ENCODE results near the gene NFKBIZ.

Gene NFKBIZ

DNA sequence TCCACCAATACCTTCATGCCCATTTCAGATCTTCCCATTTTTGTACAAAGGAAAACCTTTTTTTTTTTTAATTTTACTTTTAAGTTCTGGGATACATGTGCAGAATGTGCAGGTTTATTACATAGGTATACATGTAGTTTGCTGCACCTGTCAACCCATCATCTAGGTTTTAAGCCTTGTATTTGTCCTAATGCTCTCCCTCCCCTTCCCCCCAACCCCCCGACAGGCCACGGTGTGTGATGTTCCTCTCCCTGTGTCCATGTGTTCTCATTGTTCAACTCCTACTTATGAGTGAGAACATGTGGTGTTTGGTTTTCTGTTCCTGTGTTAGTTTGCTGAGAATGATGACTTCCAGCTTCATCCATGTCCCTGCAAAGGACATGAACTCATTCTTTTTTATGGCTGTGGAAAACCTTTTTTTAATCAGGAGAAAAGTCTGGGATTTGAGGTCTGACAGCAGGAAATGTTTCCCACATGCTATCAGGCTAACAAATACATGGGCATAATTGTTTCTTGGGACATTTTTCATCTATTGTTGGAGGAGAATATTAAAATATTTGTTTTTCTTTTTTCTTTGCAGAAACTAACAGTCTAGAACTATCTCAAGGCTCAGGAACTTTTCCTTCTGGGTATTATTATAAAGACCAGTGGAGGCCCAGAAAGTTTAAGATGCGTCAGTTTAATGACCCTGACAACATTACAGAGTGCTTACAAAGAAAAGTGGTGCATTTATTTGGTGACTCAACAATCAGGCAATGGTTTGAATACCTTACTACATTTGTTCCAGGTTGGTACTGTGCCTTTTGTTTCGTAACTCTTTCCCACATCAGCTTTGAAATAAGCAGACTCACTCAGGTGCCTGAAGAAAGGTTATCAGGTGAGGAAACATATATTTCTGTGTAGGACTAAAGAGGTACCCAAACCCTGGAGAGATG lies 32.8 kb upstream of the NFKBIZ start:
- H3K4me1 Mint-ChIP-seq (ENCODE audit: low read depth): peaks cover 67% of the 10 kb centered on the region
- no peak overlapping the region for H3K27ac Mint-ChIP-seq
- H3K9me3 Mint-ChIP-seq: no peaks in the 10 kb centered on the region
- no peak overlapping the region for H3K4me3 Mint-ChIP-seq
- peaks cover 50% of the 10 kb centered on the region for H3K36me3 Mint-ChIP-seq (ENCODE audit: low read depth)
- no peak for DNase-seq
- no peaks in the 10 kb centered on the region for H3K27me3 Mint-ChIP-seq

DNA sequence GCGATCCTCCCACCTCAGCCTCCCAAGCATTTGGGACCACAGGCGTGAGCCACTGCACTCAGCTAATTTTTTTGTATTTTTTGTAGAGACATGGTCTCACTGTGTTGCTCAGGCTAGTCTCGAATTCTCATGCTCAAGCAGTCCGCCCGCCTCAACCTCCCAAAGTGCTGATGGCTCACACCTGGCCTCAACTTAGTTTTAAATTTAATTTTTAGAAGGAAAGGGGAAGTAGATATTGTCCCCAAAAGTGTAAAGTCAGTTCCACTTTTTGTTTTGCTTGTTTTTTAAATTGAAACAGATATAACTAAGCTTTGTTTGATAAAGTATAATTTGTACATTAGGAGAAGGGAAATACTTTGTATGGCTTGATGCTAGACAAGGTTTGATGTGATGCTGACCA lies 31.3 kb upstream of the NFKBIZ start:
- Mint-ChIP-seq H3K36me3 (ENCODE audit: low read depth) (peaks cover 57% of the 10 kb centered on the region), H3K4me1 (ENCODE audit: low read depth) (peaks cover 62% of the 10 kb centered on the region), H3K27ac (no peak overlapping the region), H3K9me3 (no peaks in the 10 kb centered on the region), H3K27me3 (no peaks in the 10 kb centered on the region), H3K4me3 (no peak overlapping the region)
- no peak for DNase-seq

DNA sequence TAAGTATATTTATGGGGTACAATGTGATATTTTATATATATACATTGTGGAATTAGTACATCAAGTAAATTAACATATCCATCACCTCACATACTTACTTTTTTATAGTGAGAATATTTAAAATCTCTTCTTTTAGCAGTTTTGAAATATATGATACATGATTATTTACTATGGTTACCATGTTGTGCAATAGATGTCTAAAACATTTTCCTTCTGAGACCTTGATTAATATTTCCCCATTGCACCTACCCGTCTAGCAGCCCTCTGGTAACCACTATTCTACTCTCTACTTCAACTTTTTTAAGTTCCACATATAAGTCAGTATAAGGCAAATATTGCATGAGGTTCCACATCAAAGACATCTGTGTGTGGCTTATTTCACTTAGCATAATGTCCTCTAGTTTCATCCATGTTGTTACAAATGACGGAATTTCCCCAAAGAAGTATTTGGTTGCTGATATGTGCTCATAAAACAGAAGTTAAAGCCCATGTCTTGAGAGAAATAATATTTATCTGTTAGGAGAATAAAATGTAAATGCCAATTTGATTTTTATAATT lies 29.6 kb upstream of the NFKBIZ start:
- Mint-ChIP-seq H3K27me3 (no peaks in the 10 kb centered on the region), H3K9me3 (no peaks in the 10 kb centered on the region), H3K27ac (no peak overlapping the region), H3K36me3 (ENCODE audit: low read depth) (peaks cover 60% of the 10 kb centered on the region), H3K4me1 (ENCODE audit: low read depth) (peaks cover 54% of the 10 kb centered on the region), H3K4me3 (no peak overlapping the region)
- no peak for DNase-seq

DNA sequence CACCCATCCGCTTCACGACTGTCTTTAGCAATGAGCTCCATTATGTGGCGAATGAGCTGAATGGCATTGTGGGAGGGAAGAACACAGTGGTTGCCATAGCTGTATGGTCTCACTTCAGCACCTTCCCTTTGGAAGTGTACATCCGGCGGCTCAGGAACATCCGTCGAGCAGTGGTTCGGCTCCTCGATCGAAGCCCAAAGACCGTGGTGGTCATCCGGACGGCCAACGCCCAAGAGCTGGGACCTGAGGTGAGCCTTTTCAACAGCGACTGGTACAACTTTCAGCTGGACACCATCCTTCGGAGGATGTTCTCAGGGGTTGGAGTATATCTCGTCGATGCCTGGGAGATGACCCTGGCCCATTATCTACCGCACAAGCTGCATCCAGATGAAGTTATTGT lies 27.8 kb upstream of the NFKBIZ start:
- Mint-ChIP-seq H3K36me3 (ENCODE audit: low read depth) (peaks cover 59% of the 10 kb centered on the region), H3K27ac (no peak overlapping the region), H3K4me3 (no peak overlapping the region), H3K9me3 (no peaks in the 10 kb centered on the region), H3K27me3 (no peaks in the 10 kb centered on the region), H3K4me1 (ENCODE audit: low read depth) (peaks cover 58% of the 10 kb centered on the region)
- DNase-seq: no peak

DNA sequence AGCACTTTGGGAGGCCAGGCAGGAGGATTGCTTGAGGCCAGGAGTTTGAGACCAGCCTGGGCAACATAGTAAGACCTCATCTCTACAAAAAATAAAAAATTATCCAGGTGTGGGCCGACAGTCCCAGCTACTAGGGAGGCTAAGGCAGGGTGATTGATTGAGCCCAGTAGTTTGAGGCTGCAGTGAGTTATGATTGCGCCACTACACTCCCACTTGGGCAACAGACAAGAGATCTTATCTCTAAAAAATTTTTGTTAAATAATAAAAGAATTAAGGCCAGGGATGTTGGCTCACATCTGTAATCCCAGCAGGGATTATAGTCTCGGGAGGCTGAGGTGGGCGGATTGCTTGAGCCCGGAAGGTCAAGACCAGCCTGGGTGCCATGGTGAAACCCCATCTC lies 25.8 kb upstream of the NFKBIZ start:
- Mint-ChIP-seq H3K27ac (no peak overlapping the region), H3K9me3 (no peaks in the 10 kb centered on the region), H3K27me3 (no peaks in the 10 kb centered on the region), H3K4me1 (ENCODE audit: low read depth) (peaks cover 56% of the 10 kb centered on the region), H3K4me3 (no peak overlapping the region), H3K36me3 (ENCODE audit: low read depth) (peaks cover 44% of the 10 kb centered on the region)
- DNase-seq: no peak

DNA sequence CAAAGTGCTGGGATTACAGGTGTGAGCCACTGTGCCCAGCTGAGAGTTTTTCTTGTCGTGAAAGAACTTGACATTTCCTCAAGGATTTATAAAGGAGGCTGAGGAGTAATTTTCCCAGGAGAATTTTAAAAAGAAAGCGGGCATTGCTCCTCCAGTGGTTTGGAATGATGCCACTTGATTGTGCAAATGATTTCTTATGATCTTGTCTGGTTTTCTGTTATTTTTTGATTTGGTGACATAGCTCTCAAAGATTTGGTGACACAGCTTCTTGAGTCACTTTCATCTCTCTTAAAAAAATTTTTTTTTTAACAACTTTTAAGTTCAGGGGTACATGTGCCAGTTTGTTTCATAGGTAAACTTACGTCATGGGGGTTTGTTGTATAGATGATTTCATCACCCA lies 24.6 kb upstream of the NFKBIZ start:
- H3K27ac Mint-ChIP-seq: peak overlapping the region; percentile 0
- H3K36me3 Mint-ChIP-seq (ENCODE audit: low read depth): peaks cover 47% of the 10 kb centered on the region
- H3K9me3 Mint-ChIP-seq: no peaks in the 10 kb centered on the region
- peaks cover 62% of the 10 kb centered on the region for H3K4me1 Mint-ChIP-seq (ENCODE audit: low read depth)
- DNase-seq: no peak
- no peaks in the 10 kb centered on the region for H3K27me3 Mint-ChIP-seq
- H3K4me3 Mint-ChIP-seq: no peak overlapping the region

DNA sequence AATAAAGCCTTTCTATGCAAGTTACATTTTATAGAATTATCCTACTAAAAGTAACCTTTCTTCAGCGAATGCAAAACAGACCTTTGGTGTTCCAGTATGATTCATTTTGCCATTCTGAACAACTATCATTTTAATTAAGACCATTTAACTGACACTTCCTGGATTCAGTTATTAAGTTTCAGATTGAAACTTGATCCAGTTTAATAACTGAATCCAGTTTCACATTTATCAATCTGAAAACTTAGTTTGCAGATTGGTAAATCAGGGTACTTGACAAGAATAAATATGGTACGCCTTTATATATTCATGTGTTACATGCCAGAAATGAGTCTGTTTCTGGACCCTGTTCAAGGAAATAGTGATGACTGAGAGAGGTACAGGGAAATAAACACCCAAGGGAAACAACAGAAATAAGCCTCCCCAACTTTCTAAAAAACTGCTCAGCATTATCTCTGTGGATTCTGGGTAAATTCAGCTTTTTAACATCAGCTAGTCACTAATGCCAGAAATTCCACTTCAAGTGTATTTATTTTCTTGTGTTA lies 23.3 kb upstream of the NFKBIZ start:
- H3K4me3 Mint-ChIP-seq: peak overlapping the region; percentile 58
- H3K27me3 Mint-ChIP-seq: no peaks in the 10 kb centered on the region
- H3K4me1 Mint-ChIP-seq (ENCODE audit: low read depth): peaks cover 63% of the 10 kb centered on the region
- H3K36me3 Mint-ChIP-seq (ENCODE audit: low read depth): peaks cover 39% of the 10 kb centered on the region
- peak overlapping the region; percentile 96 for H3K27ac Mint-ChIP-seq
- H3K9me3 Mint-ChIP-seq: no peaks in the 10 kb centered on the region
- DNase-seq: no peak

DNA sequence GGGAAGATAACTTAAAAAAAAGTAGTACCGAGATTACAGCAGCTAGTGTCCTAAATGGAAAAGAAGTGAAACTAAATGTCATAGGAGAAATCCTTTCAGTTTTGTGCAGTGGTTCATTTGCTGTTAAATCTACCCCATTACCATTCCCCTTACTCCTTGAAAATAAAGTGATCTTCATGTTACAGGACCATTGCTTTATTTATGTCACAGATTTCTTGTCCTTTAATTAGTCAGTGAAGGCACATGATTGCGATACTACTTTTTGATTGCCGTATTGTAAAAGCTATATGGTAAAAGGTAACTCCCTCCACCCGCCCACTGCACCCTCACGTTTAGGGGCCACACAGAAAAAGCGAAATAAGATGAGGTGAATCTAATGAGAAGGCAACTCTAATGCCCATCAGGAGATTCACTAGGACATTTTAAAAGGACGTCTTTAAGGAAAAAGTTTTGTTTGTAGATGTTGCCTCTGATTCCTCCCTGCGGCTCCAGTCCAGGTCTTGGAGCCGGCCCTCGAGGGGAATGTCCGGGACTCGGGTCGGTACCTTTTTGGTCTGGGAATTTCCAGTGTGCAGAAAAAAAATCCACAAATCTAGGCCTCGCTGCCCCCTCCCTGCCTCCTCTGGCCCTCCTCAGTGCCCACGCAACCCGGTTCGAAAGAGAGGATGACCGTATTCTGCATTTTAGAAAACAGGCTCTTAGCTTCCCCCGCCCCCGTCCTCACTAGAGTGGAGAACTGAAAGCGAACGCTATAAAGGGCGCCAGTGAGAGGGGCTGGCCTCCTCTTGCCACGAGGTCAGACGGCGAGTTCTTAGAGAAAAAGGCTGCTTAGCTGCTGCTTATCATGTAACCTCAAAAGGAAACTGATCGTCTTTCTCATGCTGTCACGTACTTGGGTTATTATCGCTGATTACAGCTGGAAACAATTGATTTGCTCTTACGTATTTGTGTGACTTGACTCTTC lies 21.8 kb upstream of the NFKBIZ start:
- peaks cover 73% of the 10 kb centered on the region for H3K4me1 Mint-ChIP-seq (ENCODE audit: low read depth)
- DNase-seq: peak; percentile 85
- H3K27ac Mint-ChIP-seq: peak overlapping the region; percentile 95
- H3K4me3 Mint-ChIP-seq: peak overlapping the region; percentile 82
- H3K36me3 Mint-ChIP-seq (ENCODE audit: low read depth): peaks cover 34% of the 10 kb centered on the region
- no peaks in the 10 kb centered on the region for H3K27me3 Mint-ChIP-seq
- H3K9me3 Mint-ChIP-seq: no peaks in the 10 kb centered on the region

DNA sequence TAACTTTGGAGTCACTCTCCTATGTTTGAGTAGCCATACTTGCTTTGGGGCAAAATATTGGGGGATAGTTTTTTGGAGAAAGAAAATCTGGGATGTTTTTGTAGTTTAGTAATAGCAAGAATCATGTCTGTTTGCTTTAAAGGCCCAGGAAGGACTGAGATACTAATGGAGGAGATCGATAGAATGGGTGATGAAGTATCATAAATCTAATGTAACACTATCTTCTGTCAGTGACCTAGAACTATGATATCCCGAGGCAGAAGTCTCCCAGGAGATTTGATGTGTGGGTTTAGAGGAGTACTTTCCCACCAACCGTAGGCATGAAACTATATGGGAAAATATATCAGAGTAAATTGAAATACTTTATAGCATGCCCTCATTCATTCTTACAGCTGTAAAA lies 21.0 kb upstream of the NFKBIZ start:
- no peaks in the 10 kb centered on the region for H3K9me3 Mint-ChIP-seq
- H3K27ac Mint-ChIP-seq: peak overlapping the region; percentile 95
- peaks cover 41% of the 10 kb centered on the region for H3K36me3 Mint-ChIP-seq (ENCODE audit: low read depth)
- H3K27me3 Mint-ChIP-seq: no peaks in the 10 kb centered on the region
- peak overlapping the region; percentile 82 for H3K4me3 Mint-ChIP-seq
- no peak for DNase-seq
- H3K4me1 Mint-ChIP-seq (ENCODE audit: low read depth): peaks cover 79% of the 10 kb centered on the region

DNA sequence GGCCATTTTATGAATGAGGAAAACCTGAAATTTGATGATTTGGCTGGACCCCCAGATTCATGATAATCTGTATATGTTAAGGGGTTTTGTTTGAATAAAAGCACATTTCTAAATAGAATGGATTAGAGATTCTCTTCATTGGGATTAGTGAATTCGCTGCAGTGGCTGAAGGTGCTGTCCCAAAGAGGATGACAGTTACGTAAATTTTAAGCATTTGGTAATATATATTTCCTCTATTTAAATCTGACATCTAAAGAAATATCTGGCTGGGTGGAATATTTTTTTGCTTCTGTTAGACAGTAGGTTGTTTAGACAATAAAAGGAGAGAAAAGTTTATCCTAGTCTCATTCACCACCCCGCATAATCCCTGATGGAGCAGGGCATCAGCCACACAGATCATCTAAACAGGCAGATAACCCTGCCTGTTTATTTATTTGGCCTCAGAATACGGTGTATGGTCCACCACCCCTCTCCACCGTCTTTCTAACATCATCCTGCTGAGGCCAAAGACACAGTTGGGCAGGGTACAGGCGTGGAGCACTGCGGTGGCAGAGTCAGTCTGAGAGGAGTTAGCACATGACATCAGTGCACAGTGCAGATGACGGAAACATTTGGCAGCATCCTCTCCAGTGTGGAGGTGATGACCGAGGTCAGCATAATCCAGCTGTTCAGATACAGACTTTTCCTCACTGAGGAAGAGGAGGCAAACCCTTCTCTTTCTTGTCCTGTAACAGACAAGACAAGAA lies 20.4 kb upstream of the NFKBIZ start:
- peak overlapping the region; percentile 82 for H3K4me3 Mint-ChIP-seq
- no peaks in the 10 kb centered on the region for H3K9me3 Mint-ChIP-seq
- H3K36me3 Mint-ChIP-seq (ENCODE audit: low read depth): peaks cover 43% of the 10 kb centered on the region
- DNase-seq: peak; percentile 60
- H3K4me1 Mint-ChIP-seq (ENCODE audit: low read depth): peaks cover 84% of the 10 kb centered on the region
- H3K27ac Mint-ChIP-seq: peak overlapping the region; percentile 95
- no peaks in the 10 kb centered on the region for H3K27me3 Mint-ChIP-seq

DNA sequence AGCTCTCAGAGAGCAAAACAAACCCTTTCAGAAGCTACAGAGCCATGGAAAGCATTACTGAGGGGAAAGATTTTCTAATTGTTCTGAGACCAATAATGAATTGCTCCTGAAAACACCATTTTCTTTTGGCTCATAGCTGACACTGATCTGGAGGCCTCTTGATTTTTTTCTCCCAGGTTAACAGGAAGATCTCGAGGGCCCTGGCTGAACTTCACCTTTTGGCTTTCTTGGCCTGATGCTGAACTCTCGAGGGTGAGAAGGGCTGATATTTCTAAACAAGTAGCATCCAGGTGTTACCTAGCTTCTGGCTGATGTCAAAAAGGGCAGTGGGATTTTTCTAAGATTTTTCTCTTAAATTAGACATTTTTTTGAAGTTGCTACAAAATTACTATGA lies 19.9 kb upstream of the NFKBIZ start:
- Mint-ChIP-seq H3K4me3 (peak overlapping the region; percentile 82), H3K4me1 (ENCODE audit: low read depth) (peaks cover 85% of the 10 kb centered on the region), H3K36me3 (ENCODE audit: low read depth) (peaks cover 45% of the 10 kb centered on the region), H3K9me3 (no peaks in the 10 kb centered on the region), H3K27ac (peak overlapping the region; percentile 95), H3K27me3 (no peaks in the 10 kb centered on the region)
- no peak for DNase-seq

DNA sequence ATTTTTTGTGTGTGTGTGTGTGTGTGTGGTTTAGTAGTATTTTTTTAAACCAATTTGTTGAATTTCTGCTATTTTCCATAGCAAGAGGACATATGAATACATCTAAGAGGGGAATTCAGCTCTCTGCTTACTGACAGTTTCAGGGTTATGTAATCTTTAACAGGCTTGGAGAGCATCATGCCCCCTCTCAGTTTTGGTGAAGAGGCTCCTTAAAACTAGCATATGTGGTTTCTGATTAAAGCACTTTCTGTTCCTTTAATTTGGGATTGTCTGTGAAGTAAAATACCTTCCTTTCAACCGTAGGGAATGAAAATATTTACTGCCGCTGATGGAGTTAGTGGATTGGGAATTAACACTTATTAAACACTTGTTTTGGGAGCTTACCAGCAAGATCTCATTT lies 19.4 kb upstream of the NFKBIZ start:
- Mint-ChIP-seq H3K4me3 (peak overlapping the region; percentile 82), H3K27ac (peak overlapping the region; percentile 95), H3K9me3 (no peaks in the 10 kb centered on the region), H3K27me3 (no peaks in the 10 kb centered on the region), H3K4me1 (ENCODE audit: low read depth) (peaks cover 84% of the 10 kb centered on the region), H3K36me3 (ENCODE audit: low read depth) (peaks cover 47% of the 10 kb centered on the region)
- DNase-seq: no peak

DNA sequence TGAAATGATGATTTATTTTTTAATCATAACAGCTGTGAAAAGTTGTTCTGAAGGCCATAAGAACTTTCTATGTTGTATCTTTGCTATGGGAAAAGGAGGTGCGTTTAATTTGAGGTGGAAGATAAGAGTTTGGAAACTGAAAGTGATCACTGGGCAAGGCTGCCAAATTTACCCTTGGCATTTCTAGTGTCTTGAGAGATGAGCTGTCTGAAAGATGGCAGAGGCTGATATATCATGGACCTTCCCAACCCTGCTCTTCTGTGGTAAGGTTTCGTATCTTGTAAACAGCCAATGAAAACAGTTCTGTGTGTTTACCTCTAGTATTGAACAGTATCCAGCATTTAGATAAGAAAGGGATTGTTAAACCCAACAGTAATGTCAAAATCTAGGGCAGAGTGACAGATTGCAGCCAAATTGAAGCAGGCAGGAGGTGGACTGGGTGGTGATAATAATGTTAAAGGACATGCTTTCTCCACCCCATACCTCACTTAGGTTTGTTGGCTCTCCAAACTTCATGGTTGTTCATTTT lies 15.8 kb upstream of the NFKBIZ start:
- H3K4me3 Mint-ChIP-seq: no peak overlapping the region
- peak overlapping the region; percentile 9 for H3K27ac Mint-ChIP-seq
- DNase-seq: no peak

More for the DNA sequence above, 15.8 kb upstream of the NFKBIZ start:
- H3K4me1 Mint-ChIP-seq (ENCODE audit: low read depth): peaks cover 77% of the 10 kb centered on the region
- no peaks in the 10 kb centered on the region for H3K27me3 Mint-ChIP-seq
- H3K36me3 Mint-ChIP-seq (ENCODE audit: low read depth): peaks cover 66% of the 10 kb centered on the region
- H3K9me3 Mint-ChIP-seq: no peaks in the 10 kb centered on the region

Measured in activated T-cell treated with anti-CD3 and anti-CD28 coated beads, Interleukin-2, amount 50 U/mL, for 24 hours (primary cell).